ENCODE data around the gene CNKSR1. TPM values are rescaled to one million over a fixed set of nuclear protein-coding genes. Genes with fewer than 3 reads are reported as not detected.
A peak's percentile ranks its signal among the peaks of the same experiment; 100 is the strongest.

CNKSR1 gene
- total RNA-seq, 1 experiment from 2014 or later, result 18.0 TPM

DNA sequence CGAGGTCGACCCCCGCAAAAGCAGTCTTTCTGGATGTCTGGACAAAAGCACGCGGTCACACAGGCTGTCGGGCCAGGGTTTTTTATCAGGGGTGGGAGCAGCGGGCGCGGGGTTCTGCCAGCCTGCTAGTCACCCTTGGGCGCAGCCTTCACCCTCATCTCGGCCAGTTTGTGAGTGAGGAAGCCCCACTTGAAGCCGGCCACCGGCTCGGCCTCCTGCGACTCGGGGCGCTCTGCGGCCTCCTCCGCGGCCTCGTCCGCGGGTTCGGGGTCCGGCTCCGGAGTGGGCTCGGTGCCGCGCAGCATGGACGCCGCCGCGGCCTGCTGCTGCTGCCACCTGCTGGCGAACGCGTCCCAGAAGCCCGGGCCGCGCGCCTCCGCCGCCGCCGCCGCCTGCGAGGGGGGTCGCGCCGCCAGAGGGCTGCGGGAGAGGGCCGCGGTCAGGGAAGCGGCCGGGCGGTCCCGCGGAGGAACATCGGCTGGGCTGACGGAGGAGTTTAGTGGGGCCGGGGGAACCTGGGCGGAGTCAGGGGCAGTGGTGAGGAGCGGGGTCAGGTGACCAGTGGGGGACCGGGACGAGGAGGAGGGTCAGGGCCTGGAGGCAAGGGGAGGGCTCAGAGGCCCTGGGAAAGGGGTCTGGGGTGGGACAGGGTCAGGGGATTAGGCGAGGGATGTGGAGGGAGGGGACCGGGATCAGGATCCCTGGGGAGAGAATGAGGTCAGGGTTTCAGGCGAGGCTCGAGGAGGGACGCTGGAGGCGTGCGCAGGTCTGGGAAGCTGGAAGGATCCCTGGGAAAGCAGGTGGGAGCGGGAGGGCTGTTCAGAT lies 13.0 kb upstream of the CNKSR1 start:
- ATAC-seq, result peak; percentile 61
- ChIA-PET POLR2A (interaction anchor here (0.6 to 2.9 kb wide), 4 partner anchors 13 to 70 kb away, joined by 3 to 9 read pairs (median 4); partner anchors contain the start of genes CEP85, CNKSR1 and PDIK1L), CTCF (interaction anchor here (0.6 to 2.5 kb wide), 18 partner anchors 8 to 923 kb away, joined by 3 to 15 read pairs (median 6); partner anchors contain the start of genes CATSPER4, CEP85 and CNKSR1)
- TF ChIP-seq SP1 (CRISPR knock-in tag; conservative IDR thresholded peaks at IDR 0.05) (peak; percentile 69), FOXP1 (CRISPR knock-in tag; IDR thresholded peaks at IDR 0.05; ENCODE audit: borderline replicate concordance) (peak; percentile 50; the same call in 1 of the 2 replicates), USF2 (CRISPR knock-in tag; IDR thresholded peaks at IDR 0.05) (peak; percentile 92), ATF6 (CRISPR knock-in tag; IDR thresholded peaks at IDR 0.05) (no peak), FOXK1 (CRISPR knock-in tag; IDR thresholded peaks at IDR 0.05) (0 out of 2 replicates have a peak, but pooled peaks have one; percentile 10), MYBL2 (CRISPR knock-in tag; IDR thresholded peaks at IDR 0.05) (peak; percentile 21; the same call in 1 of the 2 replicates), RORB (CRISPR knock-in tag; IDR thresholded peaks at IDR 0.05) (no peak), E2F5 (CRISPR knock-in tag; IDR thresholded peaks at IDR 0.05) (0 out of 2 replicates have a peak, but pooled peaks have one; percentile 42), CBFB (CRISPR knock-in tag; IDR thresholded peaks at IDR 0.05; ENCODE audit: low read depth) (no peak), ZNF416 (CRISPR knock-in tag; IDR thresholded peaks at IDR 0.05) (no peak), ZNF423 (CRISPR knock-in tag; IDR thresholded peaks at IDR 0.05) (peak; percentile 50; the same call in 1 of the 2 replicates), MAX (CRISPR knock-in tag; IDR thresholded peaks at IDR 0.05) (0 out of 2 replicates have a peak, but pooled peaks have one; percentile 2), NFATC4 (CRISPR knock-in tag; IDR thresholded peaks at IDR 0.05) (no peak), CREB1 (CRISPR knock-in tag; IDR thresholded peaks at IDR 0.05) (no peak), TEAD1 (CRISPR knock-in tag; IDR thresholded peaks at IDR 0.05) (peak; percentile 59), CREM (CRISPR knock-in tag; IDR thresholded peaks at IDR 0.05) (0 out of 2 replicates have a peak, but pooled peaks have one; percentile 40)
- TF ChIP-seq, protein P1, sequence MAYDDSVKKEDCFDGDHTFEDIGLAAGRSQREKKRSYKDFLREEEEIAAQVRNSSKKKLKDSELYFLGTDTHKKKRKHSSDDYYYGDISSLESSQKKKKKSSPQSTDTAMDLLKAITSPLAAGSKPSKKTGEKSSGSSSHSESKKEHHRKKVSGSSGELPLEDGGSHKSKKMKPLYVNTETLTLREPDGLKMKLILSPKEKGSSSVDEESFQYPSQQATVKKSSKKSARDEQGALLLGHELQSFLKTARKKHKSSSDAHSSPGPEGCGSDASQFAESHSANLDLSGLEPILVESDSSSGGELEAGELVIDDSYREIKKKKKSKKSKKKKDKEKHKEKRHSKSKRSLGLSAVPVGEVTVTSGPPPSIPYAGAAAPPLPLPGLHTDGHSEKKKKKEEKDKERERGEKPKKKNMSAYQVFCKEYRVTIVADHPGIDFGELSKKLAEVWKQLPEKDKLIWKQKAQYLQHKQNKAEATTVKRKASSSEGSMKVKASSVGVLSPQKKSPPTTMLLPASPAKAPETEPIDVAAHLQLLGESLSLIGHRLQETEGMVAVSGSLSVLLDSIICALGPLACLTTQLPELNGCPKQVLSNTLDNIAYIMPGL (CRISPR knock-in tag; IDR thresholded peaks at IDR 0.05), result peak; percentile 80
- TF ChIP-seq, protein P2, sequence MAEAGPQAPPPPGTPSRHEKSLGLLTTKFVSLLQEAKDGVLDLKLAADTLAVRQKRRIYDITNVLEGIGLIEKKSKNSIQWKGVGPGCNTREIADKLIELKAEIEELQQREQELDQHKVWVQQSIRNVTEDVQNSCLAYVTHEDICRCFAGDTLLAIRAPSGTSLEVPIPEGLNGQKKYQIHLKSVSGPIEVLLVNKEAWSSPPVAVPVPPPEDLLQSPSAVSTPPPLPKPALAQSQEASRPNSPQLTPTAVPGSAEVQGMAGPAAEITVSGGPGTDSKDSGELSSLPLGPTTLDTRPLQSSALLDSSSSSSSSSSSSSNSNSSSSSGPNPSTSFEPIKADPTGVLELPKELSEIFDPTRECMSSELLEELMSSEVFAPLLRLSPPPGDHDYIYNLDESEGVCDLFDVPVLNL (CRISPR knock-in tag; IDR thresholded peaks at IDR 0.05; ENCODE audit: borderline replicate concordance, low read depth), result no peak
- TF ChIP-seq, protein P3, sequence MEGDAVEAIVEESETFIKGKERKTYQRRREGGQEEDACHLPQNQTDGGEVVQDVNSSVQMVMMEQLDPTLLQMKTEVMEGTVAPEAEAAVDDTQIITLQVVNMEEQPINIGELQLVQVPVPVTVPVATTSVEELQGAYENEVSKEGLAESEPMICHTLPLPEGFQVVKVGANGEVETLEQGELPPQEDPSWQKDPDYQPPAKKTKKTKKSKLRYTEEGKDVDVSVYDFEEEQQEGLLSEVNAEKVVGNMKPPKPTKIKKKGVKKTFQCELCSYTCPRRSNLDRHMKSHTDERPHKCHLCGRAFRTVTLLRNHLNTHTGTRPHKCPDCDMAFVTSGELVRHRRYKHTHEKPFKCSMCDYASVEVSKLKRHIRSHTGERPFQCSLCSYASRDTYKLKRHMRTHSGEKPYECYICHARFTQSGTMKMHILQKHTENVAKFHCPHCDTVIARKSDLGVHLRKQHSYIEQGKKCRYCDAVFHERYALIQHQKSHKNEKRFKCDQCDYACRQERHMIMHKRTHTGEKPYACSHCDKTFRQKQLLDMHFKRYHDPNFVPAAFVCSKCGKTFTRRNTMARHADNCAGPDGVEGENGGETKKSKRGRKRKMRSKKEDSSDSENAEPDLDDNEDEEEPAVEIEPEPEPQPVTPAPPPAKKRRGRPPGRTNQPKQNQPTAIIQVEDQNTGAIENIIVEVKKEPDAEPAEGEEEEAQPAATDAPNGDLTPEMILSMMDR (IDR thresholded peaks at IDR 0.05), result peak; percentile 39; the same call in 1 of the 2 replicates
- TF ChIP-seq, protein P4, sequence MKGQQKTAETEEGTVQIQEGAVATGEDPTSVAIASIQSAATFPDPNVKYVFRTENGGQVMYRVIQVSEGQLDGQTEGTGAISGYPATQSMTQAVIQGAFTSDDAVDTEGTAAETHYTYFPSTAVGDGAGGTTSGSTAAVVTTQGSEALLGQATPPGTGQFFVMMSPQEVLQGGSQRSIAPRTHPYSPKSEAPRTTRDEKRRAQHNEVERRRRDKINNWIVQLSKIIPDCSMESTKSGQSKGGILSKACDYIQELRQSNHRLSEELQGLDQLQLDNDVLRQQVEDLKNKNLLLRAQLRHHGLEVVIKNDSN (CRISPR knock-in tag; IDR thresholded peaks at IDR 0.05), result peak; percentile 87
- peak; percentile 77 for DNase-seq (ENCODE audit: low spot score)
- H3K27ac Mint-ChIP-seq, result peak overlapping the region; percentile 91
- H3K4me3 Mint-ChIP-seq, result peak overlapping the region; percentile 83
- no peaks in the 10 kb centered on the region for H3K36me3 Mint-ChIP-seq
- H3K4me1 Mint-ChIP-seq, result peaks cover 41% of the 10 kb centered on the region
- no peaks in the 10 kb centered on the region for H3K9me3 Mint-ChIP-seq
- peaks cover 67% of the 10 kb centered on the region for H3K27me3 Mint-ChIP-seq (ENCODE audit: low read depth)
